ENCODE data around the gene MYMX.

Gene MYMX

GRCh38 chr6:44266347-44266746, 49.6 kb downstream of the MYMX start:
- no peak for DNase-seq (ENCODE audit: low read depth)
- no peak for TF ChIP-seq CTCF (conservative IDR thresholded peaks at IDR 0.05; ENCODE audit: control insufficient read depth, insufficient read depth, low read depth, low read length)
- H3K4me3 ChIP-seq (ENCODE audit: control insufficient read depth, low read depth, low read length): no peak overlapping the region

- no peak overlapping the region for H3K4me3 ChIP-seq (ENCODE audit: control insufficient read depth, low read depth, low read length)
- DNase-seq (ENCODE audit: low read depth): no peak
- TF ChIP-seq CTCF (conservative IDR thresholded peaks at IDR 0.05; ENCODE audit: control insufficient read depth, insufficient read depth, low read depth, low read length): no peak
Observed at GRCh38 chr6:44267252-44267651, 50.5 kb downstream of the MYMX start.

Measured in fibroblast of mammary gland (primary cell).